ENCODE measurements around the gene EHD2. TPM values are rescaled to one million over a fixed set of nuclear protein-coding genes. Genes with fewer than 3 reads are reported as not detected.

EHD2 gene
- total RNA-seq, 1 experiment from 2014 or later = 0.11 TPM

DNA sequence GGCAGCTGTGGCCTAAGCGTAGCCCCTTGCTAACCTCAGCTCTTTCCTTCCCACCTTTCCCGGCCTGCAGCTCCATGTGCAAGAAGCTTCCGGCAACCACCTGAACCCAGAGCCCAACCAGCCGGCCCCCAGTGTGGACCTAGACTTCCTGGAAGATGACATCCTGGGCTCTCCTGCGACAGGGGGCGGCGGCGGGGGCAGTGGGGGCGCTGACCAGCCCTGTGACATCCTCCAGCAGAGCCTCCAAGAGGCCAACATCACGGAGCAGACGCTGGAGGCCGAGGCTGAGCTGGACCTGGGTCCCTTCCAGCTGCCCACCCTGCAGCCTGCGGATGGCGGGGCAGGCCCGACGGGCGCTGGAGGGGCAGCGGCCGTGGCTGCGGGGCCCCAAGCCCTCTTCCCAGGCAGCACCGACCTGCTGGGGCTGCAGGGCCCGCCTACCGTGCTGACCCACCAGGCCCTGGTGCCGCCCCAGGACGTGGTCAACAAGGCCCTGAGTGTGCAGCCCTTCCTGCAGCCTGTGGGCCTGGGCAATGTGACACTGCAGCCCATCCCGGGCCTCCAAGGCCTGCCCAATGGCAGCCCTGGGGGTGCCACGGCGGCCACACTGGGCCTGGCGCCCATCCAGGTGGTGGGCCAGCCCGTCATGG is 33.8 kb upstream of the EHD2 start:
- H3K4me3 ChIP-seq (ENCODE audit: low read length) = no peak overlapping the region

DNA sequence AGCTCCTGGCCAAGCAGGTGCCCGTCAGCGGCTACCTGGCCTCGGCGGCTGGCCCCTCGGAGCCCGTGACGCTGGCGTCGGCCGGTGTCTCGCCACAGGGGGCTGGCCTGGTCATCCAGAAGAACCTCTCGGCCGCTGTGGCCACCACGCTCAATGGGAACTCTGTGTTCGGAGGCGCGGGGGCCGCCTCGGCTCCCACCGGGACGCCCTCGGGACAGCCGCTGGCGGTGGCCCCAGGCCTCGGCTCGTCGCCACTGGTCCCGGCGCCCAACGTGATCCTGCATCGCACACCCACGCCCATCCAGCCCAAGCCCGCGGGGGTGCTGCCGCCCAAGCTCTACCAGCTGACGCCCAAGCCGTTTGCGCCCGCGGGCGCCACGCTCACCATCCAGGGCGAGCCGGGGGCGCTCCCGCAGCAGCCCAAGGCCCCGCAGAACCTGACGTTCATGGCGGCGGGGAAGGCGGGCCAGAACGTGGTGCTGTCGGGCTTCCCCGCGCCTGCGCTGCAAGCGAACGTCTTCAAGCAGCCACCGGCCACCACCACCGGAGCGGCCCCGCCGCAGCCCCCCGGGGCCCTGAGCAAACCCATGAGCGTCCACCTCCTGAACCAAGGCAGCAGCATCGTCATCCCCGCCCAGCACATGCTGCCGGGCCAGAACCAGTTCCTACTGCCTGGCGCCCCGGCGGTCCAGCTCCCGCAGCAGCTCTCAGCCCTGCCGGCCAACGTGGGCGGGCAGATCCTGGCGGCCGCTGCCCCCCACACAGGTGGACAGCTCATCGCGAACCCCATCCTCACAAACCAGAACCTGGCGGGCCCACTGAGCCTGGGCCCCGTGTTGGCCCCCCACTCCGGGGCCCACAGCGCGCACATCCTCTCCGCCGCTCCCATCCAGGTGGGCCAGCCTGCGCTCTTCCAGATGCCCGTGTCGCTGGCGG is 33.0 kb upstream of the EHD2 start:
- no peaks in the 10 kb centered on the region for H3K4me1 ChIP-seq (ENCODE audit: insufficient read depth, low read length)
- intact Hi-C loops (cut with micrococcal nuclease) = no loop called here
- no peak overlapping the region for H3K4me3 ChIP-seq (ENCODE audit: low read length)
- ATAC-seq = no peak
- H3K27ac ChIP-seq (ENCODE audit: low read length) = no peak overlapping the region
- H3K9me3 ChIP-seq (ENCODE audit: low read length) = no peaks in the 10 kb centered on the region
- no peaks in the 10 kb centered on the region for H3K9me2 ChIP-seq (replicated peaks; ENCODE audit: low read length)
- no peaks in the 10 kb centered on the region for H4K20me1 ChIP-seq (ENCODE audit: low read length)
- DNase-seq = no peak
- no peaks in the 10 kb centered on the region for H3K27me3 ChIP-seq (ENCODE audit: low read length)
- no TSS peak for BruUV-seq (replicated peaks)
- no peak overlapping the region for H3K4me2 ChIP-seq (ENCODE audit: low read length)
- no peaks in the 10 kb centered on the region for H3K36me3 ChIP-seq (ENCODE audit: low read depth, low read length)
- TF ChIP-seq, protein P1, sequence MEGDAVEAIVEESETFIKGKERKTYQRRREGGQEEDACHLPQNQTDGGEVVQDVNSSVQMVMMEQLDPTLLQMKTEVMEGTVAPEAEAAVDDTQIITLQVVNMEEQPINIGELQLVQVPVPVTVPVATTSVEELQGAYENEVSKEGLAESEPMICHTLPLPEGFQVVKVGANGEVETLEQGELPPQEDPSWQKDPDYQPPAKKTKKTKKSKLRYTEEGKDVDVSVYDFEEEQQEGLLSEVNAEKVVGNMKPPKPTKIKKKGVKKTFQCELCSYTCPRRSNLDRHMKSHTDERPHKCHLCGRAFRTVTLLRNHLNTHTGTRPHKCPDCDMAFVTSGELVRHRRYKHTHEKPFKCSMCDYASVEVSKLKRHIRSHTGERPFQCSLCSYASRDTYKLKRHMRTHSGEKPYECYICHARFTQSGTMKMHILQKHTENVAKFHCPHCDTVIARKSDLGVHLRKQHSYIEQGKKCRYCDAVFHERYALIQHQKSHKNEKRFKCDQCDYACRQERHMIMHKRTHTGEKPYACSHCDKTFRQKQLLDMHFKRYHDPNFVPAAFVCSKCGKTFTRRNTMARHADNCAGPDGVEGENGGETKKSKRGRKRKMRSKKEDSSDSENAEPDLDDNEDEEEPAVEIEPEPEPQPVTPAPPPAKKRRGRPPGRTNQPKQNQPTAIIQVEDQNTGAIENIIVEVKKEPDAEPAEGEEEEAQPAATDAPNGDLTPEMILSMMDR (conservative IDR thresholded peaks at IDR 0.05; ENCODE audit: low read depth, low read length) = no peak
- TF ChIP-seq EZH2 (IDR thresholded peaks at IDR 0.05; ENCODE audit: low read length, unreplicated experiment) (no peak), EZH2phosphoT487 (IDR thresholded peaks at IDR 0.05; ENCODE audit: borderline replicate concordance, low read length) (no peak)
- CTCF ChIA-PET = no interaction called here
- H3F3A ChIP-seq (ENCODE audit: low read length, unreplicated experiment) = no peaks in the 10 kb centered on the region
- POLR2A ChIA-PET (ENCODE audit: unreplicated experiment) = no interaction called here
- no peak overlapping the region for H3K9ac ChIP-seq (ENCODE audit: low read length)
- no peaks in the 10 kb centered on the region for H3K79me2 ChIP-seq (ENCODE audit: low read length)
- no peak overlapping the region for H2AFZ ChIP-seq (ENCODE audit: low read length)

More for the DNA sequence above, 33.8 kb upstream of the EHD2 start:
- Histone ChIP-seq H3K4me1 (ENCODE audit: insufficient read depth, low read length) (no peaks in the 10 kb centered on the region), H3K9ac (ENCODE audit: low read length) (no peak overlapping the region), H3F3A (ENCODE audit: low read length, unreplicated experiment) (no peaks in the 10 kb centered on the region), H3K4me2 (ENCODE audit: low read length) (no peak overlapping the region), H2AFZ (ENCODE audit: low read length) (no peak overlapping the region), H3K9me3 (ENCODE audit: low read length) (no peaks in the 10 kb centered on the region), H3K27me3 (ENCODE audit: low read length) (no peaks in the 10 kb centered on the region), H3K79me2 (ENCODE audit: low read length) (no peaks in the 10 kb centered on the region), H3K9me2 (replicated peaks; ENCODE audit: low read length) (no peaks in the 10 kb centered on the region), H4K20me1 (ENCODE audit: low read length) (no peaks in the 10 kb centered on the region), H3K27ac (ENCODE audit: low read length) (no peak overlapping the region), H3K36me3 (ENCODE audit: low read depth, low read length) (no peaks in the 10 kb centered on the region)
- ATAC-seq (no peak), DNase-seq (no peak)
- POLR2A ChIA-PET (ENCODE audit: unreplicated experiment) = no interaction called here
- intact Hi-C loops (cut with micrococcal nuclease) = no loop called here
- TF ChIP-seq EZH2phosphoT487 (IDR thresholded peaks at IDR 0.05; ENCODE audit: borderline replicate concordance, low read length) (no peak), EZH2 (IDR thresholded peaks at IDR 0.05; ENCODE audit: low read length, unreplicated experiment) (no peak)
- TF ChIP-seq, protein P1 (conservative IDR thresholded peaks at IDR 0.05; ENCODE audit: low read depth, low read length) = no peak
- BruUV-seq (replicated peaks) = no TSS peak
- CTCF ChIA-PET = no interaction called here
